Panc1 (cell line): ENCODE measurements around the gene GRK6.

Experiments
- REST ChIP-seq, 2 experiments: IDR thresholded peaks; 2 replicates each; pipeline ENCODE4 v1.6.1; 2011 to 2012; ENCODE audit warnings: low read depth in 2 of 2, control low read depth in 1 of 2, low read length in 1 of 2, mild to moderate bottlenecking in 1 of 2, moderate library complexity in 1 of 2; ENCODE audit not compliant: insufficient read depth in 1 of 2
- TF ChIP-seq, protein P1 (sequence below): fragments of 450-650 bp; IDR thresholded peaks from 2 replicates; pipeline ENCODE4 v1.5.1; 2017; ENCODE audit warnings: mild to moderate bottlenecking

GRCh38 chr5:177452688-177453638, 26.5 kb downstream of the GRK6 start:
- TF ChIP-seq, protein P1, sequence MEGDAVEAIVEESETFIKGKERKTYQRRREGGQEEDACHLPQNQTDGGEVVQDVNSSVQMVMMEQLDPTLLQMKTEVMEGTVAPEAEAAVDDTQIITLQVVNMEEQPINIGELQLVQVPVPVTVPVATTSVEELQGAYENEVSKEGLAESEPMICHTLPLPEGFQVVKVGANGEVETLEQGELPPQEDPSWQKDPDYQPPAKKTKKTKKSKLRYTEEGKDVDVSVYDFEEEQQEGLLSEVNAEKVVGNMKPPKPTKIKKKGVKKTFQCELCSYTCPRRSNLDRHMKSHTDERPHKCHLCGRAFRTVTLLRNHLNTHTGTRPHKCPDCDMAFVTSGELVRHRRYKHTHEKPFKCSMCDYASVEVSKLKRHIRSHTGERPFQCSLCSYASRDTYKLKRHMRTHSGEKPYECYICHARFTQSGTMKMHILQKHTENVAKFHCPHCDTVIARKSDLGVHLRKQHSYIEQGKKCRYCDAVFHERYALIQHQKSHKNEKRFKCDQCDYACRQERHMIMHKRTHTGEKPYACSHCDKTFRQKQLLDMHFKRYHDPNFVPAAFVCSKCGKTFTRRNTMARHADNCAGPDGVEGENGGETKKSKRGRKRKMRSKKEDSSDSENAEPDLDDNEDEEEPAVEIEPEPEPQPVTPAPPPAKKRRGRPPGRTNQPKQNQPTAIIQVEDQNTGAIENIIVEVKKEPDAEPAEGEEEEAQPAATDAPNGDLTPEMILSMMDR: no peak
- no peak for TF ChIP-seq REST (IDR thresholded peaks at IDR 0.05; ENCODE audit: insufficient read depth in 1 of 2, low read depth in 2 of 2, low read length in 1 of 2)
